ENCODE measurements around the gene RGS7.

- TF ChIP-seq, protein P1, sequence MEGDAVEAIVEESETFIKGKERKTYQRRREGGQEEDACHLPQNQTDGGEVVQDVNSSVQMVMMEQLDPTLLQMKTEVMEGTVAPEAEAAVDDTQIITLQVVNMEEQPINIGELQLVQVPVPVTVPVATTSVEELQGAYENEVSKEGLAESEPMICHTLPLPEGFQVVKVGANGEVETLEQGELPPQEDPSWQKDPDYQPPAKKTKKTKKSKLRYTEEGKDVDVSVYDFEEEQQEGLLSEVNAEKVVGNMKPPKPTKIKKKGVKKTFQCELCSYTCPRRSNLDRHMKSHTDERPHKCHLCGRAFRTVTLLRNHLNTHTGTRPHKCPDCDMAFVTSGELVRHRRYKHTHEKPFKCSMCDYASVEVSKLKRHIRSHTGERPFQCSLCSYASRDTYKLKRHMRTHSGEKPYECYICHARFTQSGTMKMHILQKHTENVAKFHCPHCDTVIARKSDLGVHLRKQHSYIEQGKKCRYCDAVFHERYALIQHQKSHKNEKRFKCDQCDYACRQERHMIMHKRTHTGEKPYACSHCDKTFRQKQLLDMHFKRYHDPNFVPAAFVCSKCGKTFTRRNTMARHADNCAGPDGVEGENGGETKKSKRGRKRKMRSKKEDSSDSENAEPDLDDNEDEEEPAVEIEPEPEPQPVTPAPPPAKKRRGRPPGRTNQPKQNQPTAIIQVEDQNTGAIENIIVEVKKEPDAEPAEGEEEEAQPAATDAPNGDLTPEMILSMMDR (IDR thresholded peaks at IDR 0.05) = no peak
- no peak for TF ChIP-seq POLR2A (IDR thresholded peaks at IDR 0.05)
Measured at GRCh38 chr1:241079459-241079858, 277.5 kb downstream of the RGS7 start.

Data from Peyer's patch (tissue), 4 donors.